HS-5 (cell line): Measurements from ENCODE around the gene SLC41A2.

Source experiments
- DNase-seq: peaks from one replicate; pipeline ENCODE4 v3.0.0-alpha.2; 2012; ENCODE audit warnings: low read depth

The SLC41A2 gene

GRCh38 chr12:104929368-104929767 is 28.7 kb downstream of the SLC41A2 start:
- DNase-seq, result no peak

- DNase-seq, result no peak
These were observed 29.9 kb downstream of the SLC41A2 start for GRCh38 chr12:104928036-104928745.

GRCh38 chr12:104925501-104925900 is 32.6 kb downstream of the SLC41A2 start:
- DNase-seq, result no peak

- no peak for DNase-seq
These were observed 36.8 kb downstream of the SLC41A2 start for GRCh38 chr12:104921340-104921739.

- DNase-seq, result no peak
These were observed 46.1 kb downstream of the SLC41A2 start for GRCh38 chr12:104911942-104912341.

- no peak for DNase-seq
These were observed 47.8 kb downstream of the SLC41A2 start for GRCh38 chr12:104910196-104910840.

- no peak for DNase-seq
These were observed 48.3 kb downstream of the SLC41A2 start for GRCh38 chr12:104909761-104910160.
